HepG2 (cell line): ENCODE data around the gene BPIFA1. TPM values are rescaled to one million over a fixed set of nuclear protein-coding genes. Genes with fewer than 3 reads are reported as not detected.

ENCODE experiments used
- IRF2 ChIP-seq: IDR thresholded peaks from 2 replicates; pipeline ENCODE4 v1.6.1; 2018; ENCODE audit warnings: missing genetic modification reagents, missing compliant biosample characterization
- KMT2B ChIP-seq: IDR thresholded peaks from 2 replicates; pipeline ENCODE4 v1.6.1; 2016; ENCODE audit warnings: missing genetic modification reagents, missing compliant biosample characterization
- MIER3 ChIP-seq: IDR thresholded peaks from 2 replicates; pipeline ENCODE4 v1.6.1; 2016; ENCODE audit warnings: missing compliant biosample characterization, borderline replicate concordance
- NFKBIZ ChIP-seq: IDR thresholded peaks from 2 replicates; pipeline ENCODE4 v1.6.1; 2018; ENCODE audit warnings: missing genetic modification reagents, missing compliant biosample characterization
- PAX8 ChIP-seq: sonication (generic); formaldehyde crosslinking; IDR thresholded peaks from 2 replicates; pipeline ENCODE4 v1.8.0; 2022; ENCODE audit warnings: mild to moderate bottlenecking, missing genetic modification reagents, borderline replicate concordance
- PPARG ChIP-seq: conservative IDR thresholded peaks from 2 replicates; pipeline ENCODE4 v1.6.1; 2016; ENCODE audit warnings: missing biosample characterization, missing genetic modification reagents
- PRPF4 ChIP-seq: fragments of 200-400 bp; formaldehyde crosslinking; IDR thresholded peaks from 2 replicates; pipeline ENCODE4 v1.6.1; 2016; ENCODE audit warnings: low read length, low read depth; ENCODE audit not compliant: poor library complexity, severe bottlenecking
- ZFX ChIP-seq: sonication (generic); formaldehyde crosslinking; IDR thresholded peaks from 2 replicates; pipeline ENCODE4 v1.4.0; 2020; ENCODE audit warnings: mild to moderate bottlenecking, low read depth, missing genetic modification reagents, moderate library complexity
- ZNF121 ChIP-seq: sonication (generic); formaldehyde crosslinking; IDR thresholded peaks from 2 replicates; pipeline ENCODE4 v1.5.0; 2020; ENCODE audit warnings: mild to moderate bottlenecking, missing genetic modification reagents
- ZNF136 ChIP-seq: sonication (generic); formaldehyde crosslinking; IDR thresholded peaks from 2 replicates; pipeline ENCODE4 v1.8.1; 2022; ENCODE audit warnings: low read depth, mild to moderate bottlenecking, moderate library complexity, missing genetic modification reagents
- ZNF441 ChIP-seq: sonication (generic); formaldehyde crosslinking; IDR thresholded peaks from 2 replicates; pipeline ENCODE4 v1.7.0; 2021; ENCODE audit warnings: missing genetic modification reagents, borderline replicate concordance
- ZNF501 ChIP-seq: sonication (generic); formaldehyde crosslinking; IDR thresholded peaks from 2 replicates; pipeline ENCODE4 v1.5.1; 2020; ENCODE audit warnings: mild to moderate bottlenecking, moderate library complexity, missing genetic modification reagents
- ZNF557 ChIP-seq: sonication (generic); formaldehyde crosslinking; IDR thresholded peaks from 2 replicates; pipeline ENCODE4 v1.4.0; 2020; ENCODE audit warnings: missing genetic modification reagents
- ZNF607 ChIP-seq: sonication (generic); formaldehyde crosslinking; IDR thresholded peaks from 2 replicates; pipeline ENCODE4 v1.5.1; 2020; ENCODE audit warnings: missing genetic modification reagents, mild to moderate bottlenecking, borderline replicate concordance
- ZNF674 ChIP-seq: sonication (generic); formaldehyde crosslinking; IDR thresholded peaks from 2 replicates; pipeline ENCODE4 v1.5.0; 2020; ENCODE audit warnings: low read depth, mild to moderate bottlenecking, missing genetic modification reagents
- polyA plus RNA-seq, 8 experiments: library from polyadenylated mRNA; depleted of rRNA in 3 of 8; stranded (reverse) in 7 of 8; unstranded in 1 of 8; fragments of >200 nt; fragmentation: Illumina TruSeq in 4 of 8; extraction: Trizol in 4 of 8; gene quantifications; 2 replicates each; pipeline versions ENCODE4 v1.2.1 to v1.2.3, GENCODE V29; 2011 to 2016; ENCODE audit warnings: low read depth in 4 of 8, missing spikeins in 1 of 8, mixed read lengths in 1 of 8; ENCODE audit not compliant: insufficient read depth in 1 of 8
- total RNA-seq, 5 experiments: library from RNA; depleted of rRNA; stranded (reverse); fragments of >200 nt; fragmentation: Illumina TruSeq; extraction: Trizol; gene quantifications; 2 replicates each; pipeline ENCODE4 v1.2.3, GENCODE V29; 2016; ENCODE audit warnings: low read depth in 1 of 5
- TF ChIP-seq, protein P1 (sequence below): sonication (generic); formaldehyde crosslinking; IDR thresholded peaks from 2 replicates; pipeline ENCODE4 v1.5.1; 2020; ENCODE audit warnings: missing genetic modification reagents, mild to moderate bottlenecking, borderline replicate concordance
- TF ChIP-seq, protein P2 (sequence below): sonication (generic); formaldehyde crosslinking; IDR thresholded peaks from 2 replicates; pipeline ENCODE4 v1.4.0; 2020; ENCODE audit warnings: missing genetic modification reagents
- TF ChIP-seq, protein P3 (sequence below): sonication (generic); formaldehyde crosslinking; IDR thresholded peaks from 2 replicates; pipeline ENCODE4 v1.9.0; 2021; ENCODE audit warnings: mild to moderate bottlenecking, missing genetic modification reagents

The BPIFA1 gene
- total and polyA plus RNA-seq, 2 of the 13 experiments (the other 11 are each of a cell fraction or from before 2014, with no cell fraction given), result not detected

DNA sequence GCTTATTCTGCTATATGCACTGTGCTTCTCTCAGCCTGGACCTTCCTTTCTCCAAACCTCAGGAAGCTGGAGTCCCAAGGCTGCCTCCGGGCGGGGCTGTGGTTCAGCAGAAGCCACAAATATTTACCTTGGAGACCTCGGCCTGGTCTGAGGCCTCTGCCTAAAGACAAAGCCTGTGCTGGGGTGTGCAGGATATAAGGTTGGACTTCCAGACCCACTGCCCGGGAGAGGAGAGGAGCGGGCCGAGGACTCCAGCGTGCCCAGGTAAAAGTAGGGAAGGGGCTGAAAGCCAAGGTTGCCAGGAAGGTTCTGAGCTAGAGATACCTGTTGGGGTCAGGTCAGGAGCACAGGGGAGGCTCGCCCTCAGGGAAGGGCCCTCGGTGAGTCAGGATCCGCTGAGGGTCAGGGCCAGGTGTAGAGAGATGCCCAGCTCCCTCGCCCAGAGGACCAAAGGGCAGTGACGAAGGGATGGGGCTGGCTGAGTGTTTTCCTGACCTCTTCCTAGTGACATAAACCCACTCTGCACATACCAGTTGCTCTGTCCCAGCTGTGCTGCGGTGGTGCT, 47.3 kb downstream of the BPIFA1 start, which contains the start of gene BPIFB1 (continued):
- TF ChIP-seq, protein P1, sequence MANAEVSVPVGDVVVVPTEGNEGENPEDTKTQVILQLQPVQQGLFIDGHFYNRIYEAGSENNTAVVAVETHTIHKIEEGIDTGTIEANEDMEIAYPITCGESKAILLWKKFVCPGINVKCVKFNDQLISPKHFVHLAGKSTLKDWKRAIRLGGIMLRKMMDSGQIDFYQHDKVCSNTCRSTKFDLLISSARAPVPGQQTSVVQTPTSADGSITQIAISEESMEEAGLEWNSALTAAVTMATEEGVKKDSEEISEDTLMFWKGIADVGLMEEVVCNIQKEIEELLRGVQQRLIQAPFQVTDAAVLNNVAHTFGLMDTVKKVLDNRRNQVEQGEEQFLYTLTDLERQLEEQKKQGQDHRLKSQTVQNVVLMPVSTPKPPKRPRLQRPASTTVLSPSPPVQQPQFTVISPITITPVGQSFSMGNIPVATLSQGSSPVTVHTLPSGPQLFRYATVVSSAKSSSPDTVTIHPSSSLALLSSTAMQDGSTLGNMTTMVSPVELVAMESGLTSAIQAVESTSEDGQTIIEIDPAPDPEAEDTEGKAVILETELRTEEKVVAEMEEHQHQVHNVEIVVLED (CRISPR knock-in tag), result 0 out of 2 replicates have a peak, but pooled peaks have one; percentile 24
- TF ChIP-seq, protein P2, sequence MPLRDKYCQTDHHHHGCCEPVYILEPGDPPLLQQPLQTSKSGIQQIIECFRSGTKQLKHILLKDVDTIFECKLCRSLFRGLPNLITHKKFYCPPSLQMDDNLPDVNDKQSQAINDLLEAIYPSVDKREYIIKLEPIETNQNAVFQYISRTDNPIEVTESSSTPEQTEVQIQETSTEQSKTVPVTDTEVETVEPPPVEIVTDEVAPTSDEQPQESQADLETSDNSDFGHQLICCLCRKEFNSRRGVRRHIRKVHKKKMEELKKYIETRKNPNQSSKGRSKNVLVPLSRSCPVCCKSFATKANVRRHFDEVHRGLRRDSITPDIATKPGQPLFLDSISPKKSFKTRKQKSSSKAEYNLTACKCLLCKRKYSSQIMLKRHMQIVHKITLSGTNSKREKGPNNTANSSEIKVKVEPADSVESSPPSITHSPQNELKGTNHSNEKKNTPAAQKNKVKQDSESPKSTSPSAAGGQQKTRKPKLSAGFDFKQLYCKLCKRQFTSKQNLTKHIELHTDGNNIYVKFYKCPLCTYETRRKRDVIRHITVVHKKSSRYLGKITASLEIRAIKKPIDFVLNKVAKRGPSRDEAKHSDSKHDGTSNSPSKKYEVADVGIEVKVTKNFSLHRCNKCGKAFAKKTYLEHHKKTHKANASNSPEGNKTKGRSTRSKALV (CRISPR knock-in tag), result no peak
- TF ChIP-seq ZNF607 (CRISPR knock-in tag) (0 out of 2 replicates have a peak, but pooled peaks have one; percentile 50), KMT2B (CRISPR knock-in tag) (no peak; the same call in 1 of the 2 replicates), ZNF136 (CRISPR knock-in tag) (0 out of 2 replicates have a peak, but pooled peaks have one; percentile 36), PAX8 (0 out of 2 replicates have a peak, but pooled peaks have one; percentile 15), NFKBIZ (CRISPR knock-in tag) (0 out of 2 replicates have a peak, but pooled peaks have one; percentile 40), PRPF4 (no peak), MIER3 (CRISPR knock-in tag) (no peak), IRF2 (CRISPR knock-in tag) (peak; percentile 35; the same call in 1 of the 2 replicates), PPARG (0 out of 2 replicates have a peak, but pooled peaks have one; percentile 18), ZNF121 (CRISPR knock-in tag) (0 out of 2 replicates have a peak, but pooled peaks have one; percentile 10), ZNF557 (CRISPR knock-in tag) (no peak), ZFX (CRISPR knock-in tag) (peak; percentile 90), ZNF501 (peak; percentile 71), ZNF674 (CRISPR knock-in tag) (no peak), ZNF441 (CRISPR knock-in tag) (no peak)
- TF ChIP-seq, protein P3, sequence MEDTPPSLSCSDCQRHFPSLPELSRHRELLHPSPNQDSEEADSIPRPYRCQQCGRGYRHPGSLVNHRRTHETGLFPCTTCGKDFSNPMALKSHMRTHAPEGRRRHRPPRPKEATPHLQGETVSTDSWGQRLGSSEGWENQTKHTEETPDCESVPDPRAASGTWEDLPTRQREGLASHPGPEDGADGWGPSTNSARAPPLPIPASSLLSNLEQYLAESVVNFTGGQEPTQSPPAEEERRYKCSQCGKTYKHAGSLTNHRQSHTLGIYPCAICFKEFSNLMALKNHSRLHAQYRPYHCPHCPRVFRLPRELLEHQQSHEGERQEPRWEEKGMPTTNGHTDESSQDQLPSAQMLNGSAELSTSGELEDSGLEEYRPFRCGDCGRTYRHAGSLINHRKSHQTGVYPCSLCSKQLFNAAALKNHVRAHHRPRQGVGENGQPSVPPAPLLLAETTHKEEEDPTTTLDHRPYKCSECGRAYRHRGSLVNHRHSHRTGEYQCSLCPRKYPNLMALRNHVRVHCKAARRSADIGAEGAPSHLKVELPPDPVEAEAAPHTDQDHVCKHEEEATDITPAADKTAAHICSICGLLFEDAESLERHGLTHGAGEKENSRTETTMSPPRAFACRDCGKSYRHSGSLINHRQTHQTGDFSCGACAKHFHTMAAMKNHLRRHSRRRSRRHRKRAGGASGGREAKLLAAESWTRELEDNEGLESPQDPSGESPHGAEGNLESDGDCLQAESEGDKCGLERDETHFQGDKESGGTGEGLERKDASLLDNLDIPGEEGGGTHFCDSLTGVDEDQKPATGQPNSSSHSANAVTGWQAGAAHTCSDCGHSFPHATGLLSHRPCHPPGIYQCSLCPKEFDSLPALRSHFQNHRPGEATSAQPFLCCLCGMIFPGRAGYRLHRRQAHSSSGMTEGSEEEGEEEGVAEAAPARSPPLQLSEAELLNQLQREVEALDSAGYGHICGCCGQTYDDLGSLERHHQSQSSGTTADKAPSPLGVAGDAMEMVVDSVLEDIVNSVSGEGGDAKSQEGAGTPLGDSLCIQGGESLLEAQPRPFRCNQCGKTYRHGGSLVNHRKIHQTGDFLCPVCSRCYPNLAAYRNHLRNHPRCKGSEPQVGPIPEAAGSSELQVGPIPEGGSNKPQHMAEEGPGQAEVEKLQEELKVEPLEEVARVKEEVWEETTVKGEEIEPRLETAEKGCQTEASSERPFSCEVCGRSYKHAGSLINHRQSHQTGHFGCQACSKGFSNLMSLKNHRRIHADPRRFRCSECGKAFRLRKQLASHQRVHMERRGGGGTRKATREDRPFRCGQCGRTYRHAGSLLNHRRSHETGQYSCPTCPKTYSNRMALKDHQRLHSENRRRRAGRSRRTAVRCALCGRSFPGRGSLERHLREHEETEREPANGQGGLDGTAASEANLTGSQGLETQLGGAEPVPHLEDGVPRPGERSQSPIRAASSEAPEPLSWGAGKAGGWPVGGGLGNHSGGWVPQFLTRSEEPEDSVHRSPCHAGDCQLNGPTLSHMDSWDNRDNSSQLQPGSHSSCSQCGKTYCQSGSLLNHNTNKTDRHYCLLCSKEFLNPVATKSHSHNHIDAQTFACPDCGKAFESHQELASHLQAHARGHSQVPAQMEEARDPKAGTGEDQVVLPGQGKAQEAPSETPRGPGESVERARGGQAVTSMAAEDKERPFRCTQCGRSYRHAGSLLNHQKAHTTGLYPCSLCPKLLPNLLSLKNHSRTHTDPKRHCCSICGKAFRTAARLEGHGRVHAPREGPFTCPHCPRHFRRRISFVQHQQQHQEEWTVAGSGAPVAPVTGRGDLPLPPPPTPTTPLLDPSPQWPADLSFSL (CRISPR knock-in tag), result peak; percentile 12; the same call in 1 of the 2 replicates
